ENCODE data around the gene KEL.

The KEL gene

DNA sequence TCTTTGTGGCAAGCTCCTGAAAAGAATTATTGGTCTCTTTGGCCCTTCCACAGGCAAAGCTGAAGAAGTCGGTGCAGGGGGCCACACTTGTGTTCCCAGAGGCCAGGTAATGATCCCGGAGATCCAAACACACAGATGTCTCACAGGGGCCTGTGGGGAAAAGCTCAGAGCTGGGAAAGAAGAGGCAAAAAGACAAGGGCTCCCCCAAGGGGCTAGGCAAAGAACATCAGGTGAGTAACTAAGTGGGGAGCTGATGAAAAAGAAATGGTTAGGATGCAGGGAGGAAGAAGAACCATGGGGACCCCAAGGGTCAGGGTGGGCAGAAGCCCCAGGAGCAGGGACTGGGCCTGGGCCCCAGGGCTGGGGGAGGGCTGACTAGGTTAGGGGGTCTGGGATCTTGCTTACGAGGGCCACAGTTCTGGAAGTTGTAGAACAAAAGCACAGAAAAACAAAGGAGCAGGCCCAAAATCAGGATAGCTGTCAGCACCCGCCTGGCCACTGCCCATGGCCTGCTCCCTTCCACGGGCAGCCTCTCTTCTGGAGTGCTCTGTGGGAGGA lies 1.1 kb downstream of the KEL start:
- DNase-seq, result no peak

- no peak for DNase-seq
These were observed 3.0 kb downstream of the KEL start for GRCh38 chr7:142959202-142959601.

GRCh38 chr7:142957723-142958122 lies 4.4 kb downstream of the KEL start:
- no peak for DNase-seq

GRCh38 chr7:142956951-142957623 lies 5.1 kb downstream of the KEL start:
- no peak for DNase-seq

DNA sequence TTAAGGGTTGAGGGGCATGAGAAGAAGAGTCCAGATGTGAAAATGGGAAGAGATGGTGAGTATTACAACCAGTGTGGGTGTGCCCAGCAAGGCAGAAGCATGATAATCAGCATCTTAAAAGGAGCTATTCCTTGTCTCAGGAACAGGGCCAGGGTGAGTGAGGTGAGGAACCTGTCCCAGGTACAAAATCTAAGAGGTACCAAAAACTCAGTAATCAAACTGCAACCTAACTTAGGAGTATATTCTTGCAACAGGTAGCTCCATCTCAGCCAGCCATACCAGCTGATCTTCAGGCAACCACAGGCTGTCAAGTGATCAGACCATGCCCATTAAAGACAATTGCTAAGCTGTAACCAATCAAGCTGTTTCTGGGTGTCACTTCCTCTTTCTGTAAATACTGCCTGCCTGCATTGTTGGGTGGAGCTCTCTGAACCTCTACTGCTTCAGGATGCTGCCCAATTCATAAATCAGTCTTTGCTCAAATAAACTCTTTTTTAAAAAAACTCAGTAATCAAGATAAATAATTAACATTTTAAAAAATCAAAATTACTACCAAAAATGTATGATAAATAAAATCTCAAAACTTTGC lies 7.4 kb downstream of the KEL start:
- no peak for DNase-seq

DNA sequence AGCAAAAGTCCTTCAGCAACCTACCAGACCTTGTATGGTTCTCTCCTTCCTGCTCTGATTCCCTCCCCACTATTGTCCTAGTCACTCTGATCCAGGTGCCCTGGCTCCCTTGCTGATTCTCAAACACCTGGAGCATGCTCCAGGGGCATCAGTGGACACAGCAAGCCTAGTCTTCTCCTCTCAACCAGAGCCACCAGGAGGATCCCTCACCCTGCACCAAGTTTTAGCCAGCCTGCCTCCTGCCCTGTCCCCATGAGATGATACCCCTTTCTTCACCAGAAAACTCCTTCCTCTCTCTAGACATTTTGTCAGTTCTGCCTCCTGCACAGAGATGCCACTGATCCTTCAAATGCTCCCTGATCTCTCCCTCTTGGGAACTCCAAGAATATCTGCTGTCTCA lies 11.9 kb downstream of the KEL start:
- DNase-seq, result no peak

GRCh38 chr7:142948603-142949002 lies 13.6 kb downstream of the KEL start:
- DNase-seq, result no peak

DNA sequence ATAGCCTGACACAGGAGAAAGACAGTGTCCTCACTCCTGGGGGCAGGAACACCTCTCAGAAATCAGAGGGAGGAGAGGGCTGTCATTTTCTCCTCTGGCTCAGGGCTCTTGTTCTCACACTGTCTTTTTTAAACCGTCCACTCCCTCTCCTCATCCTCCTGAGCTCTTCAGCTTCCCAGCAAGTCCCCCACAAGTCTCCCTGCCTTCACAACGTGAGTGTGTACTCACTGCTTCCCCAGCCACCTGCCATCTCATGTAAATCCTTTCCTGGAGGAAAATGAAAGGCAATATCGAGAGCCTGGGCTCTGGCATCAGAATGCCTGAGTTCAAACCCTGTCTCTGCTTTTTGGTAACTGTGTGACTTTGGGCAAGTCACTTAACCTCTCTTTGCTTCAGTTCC lies 17.2 kb downstream of the KEL start:
- DNase-seq, result no peak

GRCh38 chr7:142943706-142944268 lies 18.4 kb downstream of the KEL start:
- no peak for DNase-seq

- no peak for DNase-seq
These were observed 19.4 kb downstream of the KEL start for GRCh38 chr7:142942746-142943145.

- DNase-seq, result no peak
These were observed 20.6 kb downstream of the KEL start for GRCh38 chr7:142941541-142941940.

GRCh38 chr7:142940966-142941535 lies 21.1 kb downstream of the KEL start:
- DNase-seq, result no peak

DNA sequence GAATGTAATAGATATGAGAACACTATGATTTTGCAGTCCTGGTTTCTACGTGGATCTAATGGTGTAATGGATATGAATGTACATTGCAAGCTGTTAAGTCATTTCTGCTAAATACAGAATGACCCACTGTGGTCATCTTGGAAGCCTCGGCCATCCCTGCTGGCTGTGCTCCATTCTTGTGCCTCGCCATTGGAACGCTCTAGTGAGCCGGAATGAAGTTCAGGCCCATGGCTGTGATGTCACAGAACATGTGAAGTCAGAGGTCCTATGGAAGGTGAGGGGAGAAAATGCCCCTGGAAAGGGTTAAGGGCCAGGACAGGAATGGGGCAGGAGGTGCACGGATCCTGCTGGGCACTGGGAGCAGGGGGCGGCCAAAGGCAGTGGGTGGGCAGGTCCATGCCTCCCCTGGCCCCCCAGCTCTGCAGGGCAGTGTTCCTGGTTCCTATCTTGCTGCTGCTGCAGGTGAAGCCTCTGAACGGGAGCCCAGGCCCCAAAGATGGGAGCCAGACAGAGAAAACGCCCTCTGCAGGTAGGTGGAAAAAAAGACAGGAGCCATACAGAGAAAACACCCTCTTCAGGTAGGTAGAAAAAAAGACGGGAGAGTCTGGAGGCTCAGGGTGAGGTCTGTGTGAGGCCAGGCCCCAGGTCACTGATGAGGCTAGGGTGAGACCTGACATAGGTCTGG lies 22.8 kb downstream of the KEL start, which contains the start of gene LLCFC1:
LLCFC1 (plus strand) TSS at position 259 of the 685 bp plus-strand sequence; CDS start at position 397, 138 bp downstream.
- DNase-seq, result no peak

DNA sequence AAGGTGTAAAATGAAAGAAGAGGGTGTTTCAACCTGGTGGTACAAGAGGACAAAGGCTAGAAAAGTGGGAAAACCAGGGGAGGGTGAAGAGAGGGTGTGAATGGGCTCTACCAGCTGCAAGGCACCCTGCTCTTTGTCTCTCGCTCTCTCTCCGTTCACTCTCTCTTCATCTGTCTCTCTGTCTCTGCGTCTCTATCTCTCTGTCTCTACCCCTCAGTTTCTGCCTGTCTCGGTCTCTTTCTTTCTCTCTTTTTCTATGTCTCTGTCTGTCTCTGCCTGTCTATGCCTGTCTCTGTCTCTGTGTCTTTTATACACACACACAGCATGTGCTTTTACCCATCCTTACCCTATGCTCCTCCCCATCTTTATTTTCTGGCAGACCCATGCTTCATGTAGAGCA lies 23.6 kb downstream of the KEL start:
- DNase-seq, result no peak

DNA sequence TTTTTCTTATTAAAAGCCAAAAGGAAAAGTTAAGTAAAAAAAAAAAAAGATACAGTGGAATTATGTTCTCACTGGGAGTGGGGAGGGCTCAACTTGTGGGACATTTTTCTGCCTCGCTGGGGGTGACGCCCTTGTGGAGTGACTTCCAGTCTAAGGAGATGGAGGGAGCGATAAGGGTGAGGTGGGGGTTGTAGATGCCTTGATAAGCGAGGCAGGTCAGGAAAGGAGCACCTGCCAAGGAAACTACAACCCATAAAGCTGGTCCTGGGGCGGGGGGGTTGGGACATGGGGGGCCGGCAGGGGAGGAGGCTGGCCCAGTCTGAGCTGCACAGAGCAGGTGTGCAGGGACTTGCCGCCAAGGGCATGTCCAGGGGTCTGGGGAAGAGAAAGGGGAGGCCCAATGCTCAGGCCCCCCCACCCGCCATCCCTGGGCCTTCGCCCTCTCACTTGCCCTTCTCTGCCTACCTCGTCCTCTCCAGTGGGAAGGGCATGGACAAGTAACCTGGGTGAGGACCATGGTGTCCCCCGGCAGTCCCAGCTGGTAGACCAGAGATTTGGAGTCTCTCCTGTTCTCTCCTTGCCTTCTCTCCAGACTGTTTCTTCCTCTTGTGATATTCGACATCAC lies 26.1 kb downstream of the KEL start:
- no peak for DNase-seq

GRCh38 chr7:142934056-142934455 lies 28.1 kb downstream of the KEL start:
- no peak for DNase-seq

DNA sequence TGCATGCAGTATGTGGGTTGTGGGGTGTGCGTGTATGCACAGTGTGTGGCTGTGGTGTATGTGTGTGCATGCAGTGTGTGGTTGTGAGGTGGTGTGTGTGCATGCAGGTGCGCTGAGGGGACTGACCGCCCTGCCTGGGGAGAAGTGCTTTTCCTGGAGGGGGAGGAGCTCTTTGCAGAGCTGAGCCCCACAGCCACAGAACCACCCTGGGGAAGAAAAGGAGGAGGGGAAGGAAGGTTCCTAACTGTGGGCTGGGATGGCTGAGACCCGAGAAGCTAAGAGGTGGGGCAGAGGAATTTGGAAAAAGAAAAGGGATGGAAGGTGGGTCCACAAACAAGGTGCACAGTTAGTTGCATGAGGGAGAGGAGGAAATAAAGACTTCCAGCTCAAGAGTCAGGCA lies 28.5 kb downstream of the KEL start, which contains the start of gene TRPV5:
TRPV5 (minus strand) TSS at position 123 of the 400 bp plus-strand sequence. CDS start 287 bp downstream, outside the sequence.
- no peak for DNase-seq

DNA sequence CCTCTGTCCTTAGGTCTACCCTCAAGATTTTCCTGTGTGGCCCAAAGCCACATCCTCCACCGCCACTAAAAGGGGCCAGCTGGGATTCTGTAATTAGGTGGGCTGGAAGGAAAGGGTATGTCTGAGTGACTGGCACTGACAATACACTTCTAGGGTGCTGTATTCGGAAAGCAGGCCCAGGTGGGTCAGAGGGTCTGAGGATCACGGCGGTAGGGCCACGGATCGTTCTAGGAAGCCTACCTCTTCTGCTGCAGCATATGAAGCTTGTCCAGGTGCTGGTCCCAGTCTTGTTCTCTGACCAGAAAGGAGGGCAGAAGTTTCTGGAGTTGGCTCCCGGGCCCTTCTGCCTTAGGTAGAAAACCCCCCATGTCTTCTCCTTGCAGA lies 29.1 kb downstream of the KEL start:
- DNase-seq, result no peak

DNA sequence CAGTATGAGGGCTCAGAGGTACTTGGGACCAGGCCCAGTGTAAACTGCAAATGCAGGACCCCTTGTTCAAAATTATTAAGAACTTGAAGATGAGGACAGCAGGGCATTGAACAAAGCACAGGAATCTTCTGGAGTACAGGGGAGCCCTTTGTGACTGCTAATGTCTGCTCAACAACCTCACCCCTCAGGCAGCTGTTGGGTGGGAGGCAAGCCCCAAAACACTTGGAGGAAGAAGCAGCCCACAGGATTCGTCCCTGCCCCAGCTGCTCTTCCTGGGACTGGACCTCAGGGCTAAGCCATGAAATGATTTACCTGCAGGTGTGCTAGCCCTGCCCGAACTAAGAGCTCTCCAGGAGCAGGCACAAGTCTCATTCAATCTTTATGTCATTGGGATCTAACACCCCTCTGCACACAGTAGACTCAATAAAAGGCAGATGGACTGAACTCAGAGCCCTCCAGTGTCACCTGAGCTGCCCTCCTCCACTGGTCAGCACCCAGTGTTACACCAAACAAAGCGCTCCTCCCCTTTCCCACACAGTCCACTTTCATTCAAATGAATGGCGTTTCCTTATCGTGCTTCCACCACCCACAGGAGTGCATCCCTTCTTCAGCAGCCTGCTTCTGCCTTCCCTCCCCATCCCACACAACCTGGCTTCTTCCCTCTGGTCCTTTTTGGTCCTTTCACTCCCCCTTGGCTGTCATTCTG lies 29.6 kb downstream of the KEL start:
- DNase-seq, result no peak

DNA sequence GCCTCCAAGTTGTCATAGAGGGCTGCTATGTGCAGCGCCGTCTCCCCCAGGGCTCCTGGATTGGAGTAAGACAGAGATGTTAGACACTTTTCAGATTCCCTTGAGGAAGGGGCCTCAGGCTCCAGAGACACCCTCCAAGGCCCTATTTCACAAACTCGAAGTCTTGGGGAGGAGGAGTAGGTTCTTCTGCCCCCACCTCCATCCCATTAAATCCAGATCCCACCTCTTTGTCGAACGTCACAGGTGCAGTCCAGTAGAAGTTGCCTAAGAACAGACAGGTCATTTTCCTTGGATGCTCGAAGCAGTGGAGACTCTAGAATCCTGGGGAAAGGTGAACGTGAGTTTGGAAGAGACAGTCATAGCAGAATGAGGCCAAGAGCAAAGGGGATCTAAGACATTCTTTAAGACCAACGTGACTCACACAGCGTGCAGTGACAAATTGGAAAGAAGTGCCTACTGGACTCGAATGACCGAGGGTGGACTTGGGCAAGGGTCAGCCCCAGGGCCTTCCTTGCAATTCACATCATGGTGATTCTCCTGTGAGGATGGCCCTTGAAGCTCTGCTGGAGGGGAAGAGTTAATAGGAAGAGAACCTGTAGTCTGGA lies 31.9 kb downstream of the KEL start:
- DNase-seq, result no peak

GRCh38 chr7:142927949-142928348 lies 34.2 kb downstream of the KEL start:
- DNase-seq, result no peak

All from GDM1 (cell line).